ENCODE data around the gene NPAS3. TPM values are rescaled to one million over a fixed set of nuclear protein-coding genes. Genes with fewer than 3 reads are reported as not detected.
A peak's percentile ranks its signal among the peaks of the same experiment; 100 is the strongest.

Gene NPAS3
- total and polyA plus RNA-seq, 2 donors (not counting 3 experiments of a cell fraction or from before 2014, with no cell fraction given): 0.10 to 0.13 TPM

DNA sequence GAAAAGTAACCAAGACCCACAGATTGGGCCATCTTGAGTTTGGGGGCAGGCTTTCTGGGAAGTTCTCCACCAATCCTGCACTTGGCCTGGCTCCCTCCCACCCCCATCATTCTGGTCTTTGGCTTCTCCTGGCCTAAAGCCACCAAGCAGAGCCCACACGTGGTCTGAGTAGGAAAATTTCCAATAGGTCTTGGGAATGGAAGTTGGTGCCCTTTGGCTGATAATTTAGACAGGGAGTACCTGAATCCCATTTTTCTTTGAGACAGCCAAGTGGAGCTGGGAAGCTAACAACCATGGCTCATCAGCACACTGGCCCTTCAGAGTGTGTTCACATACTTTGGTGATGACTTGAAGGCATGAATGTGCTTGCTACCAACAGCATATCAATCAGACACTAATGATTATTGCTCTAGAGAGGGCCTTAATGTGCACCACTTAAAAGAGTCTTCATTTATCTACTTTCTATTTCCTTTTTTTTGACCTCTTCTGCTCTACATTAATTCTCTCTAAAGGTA is 856.2 kb downstream of the NPAS3 start:
- H3K9me1 ChIP-seq (replicated peaks; ENCODE audit: control insufficient read depth, extremely low read depth, insufficient read depth, low read length): no peaks in the 10 kb centered on the region
- TF ChIP-seq POLR2AphosphoS5 (IDR thresholded peaks at IDR 0.05; ENCODE audit: insufficient read depth, low read depth, low read length) (no peak), FOS (IDR thresholded peaks at IDR 0.05; ENCODE audit: borderline replicate concordance, insufficient read depth, low read length) (no peak), POLR2A (IDR thresholded peaks at IDR 0.05; ENCODE audit: low read depth, low read length) (no peak)
- TF ChIP-seq, protein P1, sequence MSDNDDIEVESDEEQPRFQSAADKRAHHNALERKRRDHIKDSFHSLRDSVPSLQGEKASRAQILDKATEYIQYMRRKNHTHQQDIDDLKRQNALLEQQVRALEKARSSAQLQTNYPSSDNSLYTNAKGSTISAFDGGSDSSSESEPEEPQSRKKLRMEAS (IDR thresholded peaks at IDR 0.05; ENCODE audit: insufficient read depth, insufficient read length): no peak
- TF ChIP-seq, protein P2, sequence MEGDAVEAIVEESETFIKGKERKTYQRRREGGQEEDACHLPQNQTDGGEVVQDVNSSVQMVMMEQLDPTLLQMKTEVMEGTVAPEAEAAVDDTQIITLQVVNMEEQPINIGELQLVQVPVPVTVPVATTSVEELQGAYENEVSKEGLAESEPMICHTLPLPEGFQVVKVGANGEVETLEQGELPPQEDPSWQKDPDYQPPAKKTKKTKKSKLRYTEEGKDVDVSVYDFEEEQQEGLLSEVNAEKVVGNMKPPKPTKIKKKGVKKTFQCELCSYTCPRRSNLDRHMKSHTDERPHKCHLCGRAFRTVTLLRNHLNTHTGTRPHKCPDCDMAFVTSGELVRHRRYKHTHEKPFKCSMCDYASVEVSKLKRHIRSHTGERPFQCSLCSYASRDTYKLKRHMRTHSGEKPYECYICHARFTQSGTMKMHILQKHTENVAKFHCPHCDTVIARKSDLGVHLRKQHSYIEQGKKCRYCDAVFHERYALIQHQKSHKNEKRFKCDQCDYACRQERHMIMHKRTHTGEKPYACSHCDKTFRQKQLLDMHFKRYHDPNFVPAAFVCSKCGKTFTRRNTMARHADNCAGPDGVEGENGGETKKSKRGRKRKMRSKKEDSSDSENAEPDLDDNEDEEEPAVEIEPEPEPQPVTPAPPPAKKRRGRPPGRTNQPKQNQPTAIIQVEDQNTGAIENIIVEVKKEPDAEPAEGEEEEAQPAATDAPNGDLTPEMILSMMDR (IDR thresholded peaks at IDR 0.05; ENCODE audit: extremely low read depth in 1 of 2, insufficient read depth in 1 of 2, low read depth in 1 of 2, low read length in 2 of 2): no peak
- H4K20me1 ChIP-seq (replicated peaks; ENCODE audit: control insufficient read depth, extremely low read depth, insufficient read depth, low read length): no peaks in the 10 kb centered on the region
- H3K4me3 ChIP-seq (replicated peaks in 1 of 3; ENCODE audit: insufficient read depth in 1 of 3, low read depth in 1 of 3, low read length in 3 of 3): no peak overlapping the region
- peaks cover 27% of the 10 kb centered on the region for H3K4me1 ChIP-seq (ENCODE audit: control insufficient read depth, extremely low read depth, insufficient read depth, low read length)
- dilution Hi-C loops (cut with MboI; ENCODE audit: extremely low pct_ligation_motif_present, low sequenced_read_pairs): loop anchor here (25.0 kb wide), 2 partner anchors 133 to 333 kb away; no protein-coding TSS in a partner anchor
- no TSS peak for BruUV-seq (replicated peaks)
- peaks cover 3 to 7% of the 10 kb centered on the region in 2 experiments for H3K27me3 ChIP-seq (ENCODE audit: control insufficient read depth in 2 of 2, insufficient read depth in 2 of 2, low read length in 2 of 2)
- intact Hi-C loops (cut with micrococcal nuclease): loop anchor here (10.0 kb wide), 2 partner anchors 510 to 860 kb away; partner anchors contain the start of gene NPAS3
- H3K9me3 ChIP-seq (replicated peaks; ENCODE audit: control insufficient read depth, insufficient read depth, low read length): no peaks in the 10 kb centered on the region
- no peak overlapping the region for H3K9ac ChIP-seq (replicated peaks; ENCODE audit: extremely low read depth, insufficient read depth, low read length)
- FAIRE-seq: no peak
- POLR2A ChIA-PET: interaction anchor here (0.7 kb wide), 1 partner anchor 911 kb away, joined by 6 read pairs; no protein-coding TSS in a partner anchor
- H3K36me3 ChIP-seq (ENCODE audit: control insufficient read depth in 2 of 2, extremely low read depth in 1 of 2, insufficient read depth in 2 of 2, low read length in 2 of 2): no peaks in the 10 kb centered on the region
- CTCF ChIA-PET: interaction anchor here (0.6 to 2.7 kb wide), 3 partner anchors 120 to 1206 kb away, joined by 3 to 59 read pairs (median 4); no protein-coding TSS in a partner anchor
- peak; percentile 7 for DNase-seq (ENCODE audit: low read depth, low spot score)
- H3K79me2 ChIP-seq (ENCODE audit: control insufficient read depth, insufficient read depth, low read length): no peaks in the 10 kb centered on the region
- no peak overlapping the region for H3K27ac ChIP-seq (ENCODE audit: insufficient read depth, low read depth, low read length)
- H3K4me2 ChIP-seq (ENCODE audit: insufficient read depth, low read length): peak overlapping the region; percentile 12
- no peak overlapping the region for H2AFZ ChIP-seq (ENCODE audit: low read depth, low read length)

All from endothelial cell of umbilical vein (primary cell).